Stimulated activated CD4-positive, alpha-beta T cell treated with anti-CD3 and anti-CD28 coated beads, Interleukin-4, amount 100 ng/mL, for 48 hours (primary cell): ENCODE data around the gene SCUBE3.

Source experiments
- DNase-seq, 2 donors: peaks; one replicate each; pipeline ENCODE4 v3.0.0-alpha.2; 2020; ENCODE audit warnings: low read depth in 2 of 2

Gene SCUBE3

DNA sequence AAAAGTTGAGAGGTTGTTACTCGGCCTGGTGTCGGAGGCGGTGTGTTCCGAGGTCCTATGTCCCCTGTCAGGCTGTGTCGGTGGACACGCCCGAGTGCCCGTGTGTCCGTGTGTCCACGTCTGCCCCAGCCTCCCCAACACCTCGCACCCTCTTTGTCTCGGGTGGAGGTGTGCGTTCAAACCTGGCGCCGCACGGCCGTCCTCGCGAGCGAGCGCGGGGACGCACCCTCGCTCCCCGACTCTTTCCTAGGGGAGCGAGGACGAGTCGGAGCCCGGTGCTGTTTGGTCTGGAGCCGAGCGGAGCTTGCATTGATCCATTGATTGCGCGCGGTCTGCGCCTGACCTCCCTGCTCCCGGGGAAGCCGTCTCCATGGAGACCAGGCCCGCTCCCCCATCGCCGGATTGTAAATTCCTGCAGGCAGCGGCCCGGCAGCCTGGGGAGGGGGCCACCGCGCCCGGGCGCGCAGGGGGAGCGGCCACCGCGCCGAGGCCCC, 411 bp upstream of the SCUBE3 start:
- no peak for DNase-seq

DNA sequence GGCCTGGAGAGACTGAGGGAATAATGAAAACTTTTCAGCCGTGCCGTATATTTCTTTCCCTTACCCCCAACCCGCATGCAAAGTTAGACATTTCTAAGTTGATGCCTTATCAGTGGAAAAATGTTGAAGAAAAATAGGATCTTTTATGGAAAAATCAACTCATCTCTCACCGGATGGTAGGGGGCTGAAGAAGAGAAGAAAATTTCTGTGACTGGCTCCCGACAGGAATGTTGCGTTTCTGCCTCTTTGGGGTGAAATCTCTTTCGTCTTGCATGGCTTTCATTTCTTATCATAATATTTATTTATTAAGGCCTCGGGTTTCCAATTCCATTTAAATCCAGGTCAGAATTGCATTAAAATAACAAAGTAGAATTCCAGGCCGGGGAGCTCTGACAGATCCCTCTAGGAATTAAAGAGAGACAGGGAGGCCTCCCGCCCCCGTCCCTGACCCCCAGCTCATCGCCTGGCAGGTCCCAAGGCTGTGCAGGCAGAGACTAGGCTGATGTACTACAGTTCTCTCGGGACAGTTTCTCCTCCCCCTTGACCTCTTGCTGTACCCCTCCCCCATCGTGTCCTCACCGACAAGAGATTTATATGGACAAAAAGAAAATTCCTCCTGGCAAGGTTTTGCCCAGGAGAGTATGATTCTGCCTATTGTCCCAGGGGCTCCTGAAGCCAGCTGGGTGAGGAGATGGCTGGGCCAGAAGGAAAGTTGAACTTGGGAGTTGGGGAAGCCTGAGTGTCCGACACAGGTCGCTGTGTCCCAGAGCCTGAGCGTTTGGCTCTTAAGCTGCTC, 1.3 kb downstream of the SCUBE3 start:
- DNase-seq: no peak

DNA sequence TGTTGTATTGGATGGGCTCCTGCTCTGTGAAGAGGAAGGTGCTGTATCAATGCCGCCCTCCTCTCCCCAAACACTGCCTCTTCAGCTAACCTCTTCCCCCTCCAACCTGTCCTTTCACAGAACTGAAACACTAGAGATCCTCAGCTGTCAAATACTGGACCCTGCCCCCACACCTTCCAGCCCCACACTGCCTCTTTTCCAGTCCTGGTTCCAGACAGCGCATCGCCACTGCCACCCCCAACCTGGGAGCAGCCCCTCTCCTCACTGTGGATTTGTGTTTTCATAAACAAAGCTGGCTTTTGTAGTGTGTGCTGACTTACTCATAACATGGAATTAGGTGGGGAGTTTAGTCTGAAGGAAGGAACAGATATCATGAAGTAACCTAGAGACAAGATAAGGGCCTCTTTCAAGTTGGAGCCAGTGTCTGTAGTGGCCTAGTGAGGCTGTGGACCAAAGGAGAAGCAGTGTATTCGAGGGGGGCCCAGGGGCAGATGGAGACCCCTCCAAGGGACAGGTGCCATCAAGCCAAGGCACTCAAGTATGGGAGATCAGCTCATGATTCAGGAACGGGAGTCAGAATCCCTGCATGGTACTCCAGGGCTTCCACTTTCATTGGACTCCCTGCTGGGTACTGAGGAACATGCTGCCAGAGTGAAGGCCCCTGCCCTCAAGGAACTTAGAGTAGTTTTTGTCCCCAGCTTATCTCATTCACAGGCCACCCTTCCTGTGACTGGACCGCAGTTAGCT, 2.1 kb downstream of the SCUBE3 start:
- DNase-seq: no peak

DNA sequence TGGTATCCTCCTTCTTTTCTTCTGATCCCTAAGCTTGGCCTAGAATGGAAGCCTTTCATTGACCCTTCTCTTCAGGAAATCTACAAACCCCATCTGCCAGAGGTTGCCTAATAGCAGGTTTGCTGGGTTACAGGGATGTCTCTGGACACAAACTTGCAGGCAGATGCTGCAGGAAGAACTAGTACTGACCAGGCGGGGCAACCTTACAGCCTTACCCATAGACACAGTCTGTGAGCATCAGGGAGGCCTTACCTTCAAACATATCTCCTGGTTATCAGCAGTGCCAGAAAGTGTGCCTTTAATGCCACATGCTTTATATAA, 2.6 kb downstream of the SCUBE3 start:
- DNase-seq: no peak

DNA sequence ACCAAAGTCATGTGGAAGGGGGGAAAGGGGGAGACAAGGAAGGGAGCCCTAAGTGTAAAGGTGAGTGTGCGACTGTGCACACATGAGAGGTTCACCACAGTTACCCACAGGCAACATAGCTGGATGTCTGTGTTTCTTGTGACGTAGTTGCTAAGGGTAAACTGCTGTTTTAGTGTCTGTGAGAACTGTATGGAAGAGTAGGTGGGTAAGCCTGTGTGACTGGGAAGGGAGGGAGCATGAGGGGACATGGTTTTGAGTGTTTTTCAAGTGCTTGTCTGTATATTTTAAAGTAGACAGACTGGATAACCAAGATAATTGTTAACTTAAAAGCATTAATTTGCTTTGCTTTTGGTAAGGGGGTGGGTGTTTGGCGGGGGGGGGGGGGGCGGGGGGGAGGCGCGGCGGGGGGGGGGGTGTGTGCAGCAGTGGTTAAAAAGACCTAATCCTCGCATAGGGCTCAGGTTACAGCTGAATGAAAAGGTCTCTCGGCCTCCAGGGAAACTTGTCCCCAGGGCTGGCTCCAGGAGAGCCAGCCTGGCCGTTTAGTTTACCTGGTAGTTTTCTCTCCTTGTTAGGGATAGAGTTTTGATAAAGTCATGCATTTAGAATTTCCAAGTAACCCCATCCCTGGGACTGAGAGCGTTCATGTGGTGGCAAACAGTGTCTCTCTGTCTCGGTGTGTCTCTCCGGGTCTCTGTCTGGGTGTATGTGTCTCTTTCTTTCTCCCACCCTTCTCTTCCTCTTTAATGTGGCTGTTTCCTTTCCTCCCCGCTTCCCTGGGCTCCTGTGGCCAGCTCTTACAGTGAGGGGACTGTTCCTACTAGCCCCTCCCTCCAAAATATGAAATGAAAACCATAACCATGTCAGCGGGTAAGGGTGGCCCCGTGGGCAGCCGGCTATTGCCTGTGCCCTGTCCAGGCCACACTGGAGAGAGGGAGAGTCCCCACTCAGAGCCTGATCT, 3.4 kb downstream of the SCUBE3 start:
- no peak for DNase-seq

DNA sequence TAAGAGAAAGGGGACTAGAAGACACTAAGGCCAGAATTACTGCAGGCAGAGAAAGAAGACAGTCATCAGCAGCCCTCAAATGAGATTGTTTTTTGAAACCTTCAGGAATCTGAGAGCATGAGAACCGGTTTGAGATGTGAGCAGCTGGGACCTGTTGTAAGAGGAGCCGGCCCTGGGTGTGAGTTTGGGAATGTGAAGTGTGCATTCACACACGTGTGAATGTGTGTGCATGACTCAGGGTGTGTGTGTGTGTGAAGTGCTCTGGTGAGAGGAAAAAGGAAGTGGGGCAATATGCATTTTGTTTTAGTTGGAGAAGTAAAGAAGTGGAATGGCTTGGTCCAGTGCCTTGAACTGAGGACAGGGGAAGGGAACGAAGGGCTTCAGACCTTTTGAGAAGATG, 4.3 kb downstream of the SCUBE3 start:
- DNase-seq: no peak

DNA sequence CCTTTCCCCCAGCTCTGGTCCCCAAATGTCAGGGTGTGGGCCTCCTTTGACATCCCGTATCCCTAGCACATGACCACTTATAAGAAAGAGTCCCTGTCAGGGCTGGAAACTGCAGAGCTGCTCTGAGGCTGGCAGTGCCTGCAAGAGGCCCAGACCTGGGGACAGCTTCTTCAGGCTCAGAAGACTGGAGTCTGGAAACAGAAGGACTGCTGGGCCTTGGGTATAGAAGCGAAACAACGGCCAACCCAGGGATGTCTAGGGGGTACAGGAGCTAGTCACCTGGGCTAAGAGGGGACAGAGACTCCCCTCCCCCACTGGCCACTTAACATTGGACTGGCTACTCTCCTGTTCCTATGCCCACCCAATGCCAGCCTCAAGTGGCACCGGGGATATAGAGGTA, 4.7 kb downstream of the SCUBE3 start:
- DNase-seq: no peak

DNA sequence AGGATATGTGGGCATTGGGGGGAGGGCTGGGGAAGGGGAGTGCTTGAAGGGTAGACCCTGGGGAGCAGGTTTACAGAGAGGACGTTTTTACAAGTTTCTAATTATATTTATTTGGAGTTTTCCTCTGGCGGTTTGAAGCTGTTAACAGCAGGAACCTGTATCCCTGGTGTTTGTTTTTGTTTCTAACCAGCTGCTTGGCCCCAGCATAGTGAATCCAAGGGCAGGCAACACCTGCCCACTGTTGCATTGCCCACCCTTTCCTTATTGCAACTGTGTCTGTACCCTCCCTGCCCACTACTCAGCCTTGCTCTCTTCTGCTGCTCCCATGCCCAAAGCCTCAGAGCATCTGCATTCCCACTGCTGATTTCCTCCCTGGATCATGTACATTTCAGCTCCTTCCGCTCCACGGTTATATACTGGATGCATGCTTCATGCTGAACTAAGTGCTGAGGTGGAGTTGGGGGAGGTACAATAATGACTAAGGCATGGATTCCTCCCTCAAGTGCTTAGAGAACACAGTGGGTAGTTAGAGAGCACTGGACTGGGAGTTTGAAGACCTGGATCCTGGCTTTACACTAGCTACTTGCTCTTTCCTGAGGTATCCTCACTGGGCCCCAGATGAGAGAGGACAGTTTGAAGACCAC, 6.0 kb downstream of the SCUBE3 start:
- DNase-seq: no peak

DNA sequence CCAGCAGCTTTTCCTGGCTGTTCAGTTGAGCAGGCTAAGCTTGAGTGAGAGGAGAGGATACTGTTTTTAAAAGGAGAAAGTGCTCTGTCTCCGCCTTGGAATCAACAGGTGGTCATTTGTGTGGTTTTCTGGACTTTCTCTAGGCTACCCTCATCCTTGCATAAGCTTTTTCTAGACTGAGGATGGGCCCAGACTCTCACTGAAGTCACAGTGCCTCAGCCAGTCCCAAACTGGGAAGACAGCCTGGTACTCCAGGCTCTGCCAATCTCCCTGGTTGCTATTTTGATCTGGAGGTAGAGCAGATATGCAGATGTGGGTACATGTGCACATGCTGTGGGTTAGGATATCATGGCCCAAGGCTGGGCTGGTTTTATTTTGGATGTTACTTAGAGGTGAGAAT, 7.0 kb downstream of the SCUBE3 start:
- no peak for DNase-seq

DNA sequence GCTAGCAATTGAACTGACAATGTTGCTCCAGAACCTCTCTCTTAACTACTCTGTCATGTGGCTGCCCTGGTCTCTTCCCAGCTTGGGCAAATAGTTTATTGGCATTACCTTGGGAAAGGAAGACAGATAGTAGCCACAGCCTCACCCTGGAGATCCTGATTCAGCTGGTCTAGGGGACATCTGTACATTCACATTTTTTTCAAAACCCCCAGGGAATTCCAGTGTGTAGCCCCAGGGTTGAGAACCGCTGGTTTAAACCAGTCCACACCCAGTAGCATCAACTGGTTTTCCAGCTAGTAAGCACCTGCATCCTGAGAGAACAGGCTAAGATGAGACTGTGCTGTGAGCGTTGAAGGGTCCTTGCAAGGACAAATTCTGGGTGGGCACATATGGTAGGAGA, 9.6 kb downstream of the SCUBE3 start:
- no peak for DNase-seq

DNA sequence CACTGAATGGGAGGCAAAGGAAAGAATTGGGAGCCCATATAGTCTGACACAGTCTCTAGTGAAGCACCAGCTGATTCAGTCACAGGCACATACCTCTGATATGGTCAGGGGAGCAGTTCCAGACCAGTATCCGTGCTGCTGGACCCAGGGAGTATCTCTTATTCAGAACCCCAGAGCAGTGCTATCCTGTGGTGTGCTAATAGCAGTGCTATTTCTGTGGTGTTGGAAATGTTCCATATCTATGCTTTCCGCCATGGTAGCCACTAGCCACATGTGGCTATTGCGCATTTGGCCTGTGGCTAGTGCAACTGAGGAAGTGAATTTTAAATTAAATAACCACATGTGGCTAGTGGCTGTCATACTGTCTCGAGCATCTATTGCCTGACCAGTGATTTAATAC, 11.0 kb downstream of the SCUBE3 start:
- DNase-seq: no peak

DNA sequence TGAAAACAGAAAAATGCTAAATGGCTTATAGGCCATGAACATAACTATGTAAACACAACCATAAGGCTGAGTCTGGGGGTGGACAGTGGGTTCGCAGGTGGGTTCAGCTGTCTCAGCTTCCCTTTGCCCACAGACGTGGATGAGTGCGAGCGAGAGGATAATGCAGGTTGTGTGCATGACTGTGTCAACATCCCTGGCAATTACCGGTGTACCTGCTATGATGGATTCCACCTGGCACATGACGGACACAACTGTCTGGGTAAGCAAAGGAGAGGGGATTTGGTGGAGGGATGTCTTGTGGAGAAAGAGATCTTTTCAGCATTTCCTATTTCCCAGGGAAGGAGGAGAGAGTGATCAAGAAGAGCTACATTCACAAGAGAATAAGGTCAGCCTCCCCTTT, 14.7 kb downstream of the SCUBE3 start:
- DNase-seq: no peak

DNA sequence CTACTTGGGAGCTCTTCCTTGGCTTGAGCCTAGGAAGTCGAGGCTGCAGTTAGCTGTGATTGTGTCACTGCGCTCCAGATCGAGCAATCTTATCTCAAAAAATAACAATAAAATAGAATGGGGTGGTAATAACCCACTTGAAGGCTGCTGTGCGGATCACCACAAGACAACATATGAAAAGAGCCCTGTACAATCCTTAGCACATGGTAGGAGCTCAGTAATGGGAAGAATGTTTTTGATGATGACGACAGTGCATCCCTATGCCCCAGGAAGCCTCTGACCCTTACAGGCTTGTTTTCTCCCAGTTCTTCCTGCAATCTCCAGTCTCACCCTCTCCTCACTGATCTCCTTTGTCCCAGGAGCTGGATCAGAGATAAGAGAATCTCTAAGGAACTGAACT, 15.5 kb downstream of the SCUBE3 start:
- DNase-seq: no peak

DNA sequence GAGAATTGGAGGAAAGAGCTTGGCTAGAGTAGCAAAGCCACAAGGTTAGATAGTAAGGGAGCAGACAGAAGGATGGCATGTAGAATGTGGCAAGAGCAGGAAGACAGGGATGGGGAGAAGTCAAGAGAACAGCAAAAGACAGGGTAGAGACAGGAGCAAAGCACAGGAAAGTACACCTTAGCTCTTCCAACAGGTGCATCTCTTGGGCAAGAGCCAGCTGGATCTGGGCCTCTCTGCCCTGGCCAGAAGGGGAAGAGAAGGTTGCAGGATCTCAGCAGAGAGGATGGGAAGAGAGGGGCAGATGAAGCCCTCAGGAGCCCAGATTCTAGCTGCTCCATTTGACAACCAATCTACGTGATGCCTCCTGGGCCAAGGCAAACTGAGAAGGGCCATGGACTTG, 16.7 kb downstream of the SCUBE3 start:
- DNase-seq: no peak

DNA sequence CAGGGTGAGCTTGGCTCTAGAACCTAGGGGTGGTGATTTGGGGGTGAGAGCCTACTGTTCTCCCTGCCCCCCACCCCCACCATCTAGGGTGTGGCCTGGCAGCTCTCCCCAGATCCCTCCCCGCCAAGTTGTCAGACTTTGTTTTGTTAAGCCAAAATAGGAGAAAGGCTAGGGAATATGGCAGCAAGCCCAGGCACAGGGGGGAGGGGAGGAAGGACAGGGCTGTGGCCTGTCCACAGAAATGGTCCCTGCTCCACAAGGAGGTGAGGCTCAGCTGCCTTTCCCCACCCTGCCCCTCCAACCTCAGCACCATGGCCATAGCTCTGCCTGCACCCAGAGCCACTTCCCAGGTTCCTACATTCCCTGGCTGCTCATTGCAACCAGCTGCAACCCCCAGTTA, 17.2 kb downstream of the SCUBE3 start:
- DNase-seq: no peak

DNA sequence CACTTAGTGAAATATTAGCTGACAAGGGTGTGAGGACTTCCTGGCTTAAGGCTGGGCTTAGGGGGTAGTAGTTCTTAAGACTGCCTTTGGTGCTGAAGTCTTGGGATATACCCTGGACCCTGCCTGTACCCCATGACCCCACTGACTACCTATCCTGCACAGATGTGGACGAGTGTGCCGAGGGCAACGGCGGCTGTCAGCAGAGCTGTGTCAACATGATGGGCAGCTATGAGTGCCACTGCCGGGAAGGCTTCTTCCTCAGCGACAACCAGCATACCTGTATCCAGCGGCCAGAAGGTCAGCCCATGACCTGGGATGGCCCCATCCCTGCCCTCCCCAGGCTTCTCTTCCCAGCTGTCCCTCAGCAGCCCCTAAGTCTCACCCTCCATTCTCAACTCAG, 17.8 kb downstream of the SCUBE3 start:
- no peak for DNase-seq

DNA sequence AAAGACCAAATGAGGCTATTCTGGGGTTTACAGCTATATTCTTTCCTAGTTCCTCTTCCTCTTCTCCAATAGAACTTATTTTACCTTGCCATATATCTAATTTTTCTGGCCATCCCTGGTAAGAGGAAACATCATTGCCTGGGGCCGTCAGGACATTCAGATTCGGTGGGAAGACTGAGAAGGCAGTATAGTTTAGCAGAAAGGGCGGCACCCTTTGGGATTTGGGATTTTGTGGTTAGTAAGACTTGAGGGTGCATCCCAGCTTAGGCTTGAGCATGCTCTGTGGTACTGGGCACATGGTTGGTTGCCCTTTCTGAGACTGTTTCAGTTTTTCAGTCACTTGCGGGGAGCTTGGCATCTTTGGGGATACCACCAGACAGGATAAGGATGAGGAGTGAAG, 21.1 kb downstream of the SCUBE3 start:
- no peak for DNase-seq

DNA sequence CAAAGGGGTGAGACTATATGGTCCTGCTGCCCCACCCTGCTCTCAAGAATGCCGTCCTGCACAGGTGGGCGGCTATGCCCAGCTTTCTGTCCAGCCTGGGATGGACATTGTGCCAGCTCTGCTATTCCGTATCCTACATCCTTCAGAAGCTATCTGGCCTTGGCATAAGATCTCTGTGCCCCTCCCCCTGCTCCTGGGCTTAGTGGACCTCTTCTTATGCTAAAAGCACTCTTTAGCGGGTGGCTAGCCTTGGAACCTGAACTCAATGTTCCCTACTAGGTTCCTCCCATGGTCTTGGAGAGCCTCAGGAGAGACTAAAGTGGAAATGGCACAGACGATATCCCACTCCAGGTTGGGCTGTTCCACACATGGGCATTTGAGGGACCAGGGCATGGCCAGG, 22.5 kb downstream of the SCUBE3 start:
- DNase-seq: no peak

DNA sequence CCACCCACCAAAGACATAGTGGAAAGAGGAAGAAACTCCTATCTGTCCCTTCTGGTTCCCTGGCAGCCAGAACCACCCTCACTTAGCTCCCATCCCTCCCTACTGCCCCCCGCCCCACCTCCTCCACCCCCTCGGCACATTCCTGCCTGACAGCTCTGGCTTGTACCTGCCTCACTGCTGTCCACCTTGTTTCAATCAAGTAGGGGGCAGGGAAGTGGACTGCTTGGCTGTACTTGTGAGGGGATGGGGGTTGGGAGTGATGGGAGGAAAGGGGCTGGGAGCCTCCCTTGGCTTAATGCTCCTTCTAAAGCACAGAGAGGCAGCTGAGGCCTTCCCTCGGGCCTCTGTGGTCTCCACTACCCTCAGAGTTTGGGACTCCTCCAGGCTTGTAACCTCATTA, 23.7 kb downstream of the SCUBE3 start:
- DNase-seq: no peak

DNA sequence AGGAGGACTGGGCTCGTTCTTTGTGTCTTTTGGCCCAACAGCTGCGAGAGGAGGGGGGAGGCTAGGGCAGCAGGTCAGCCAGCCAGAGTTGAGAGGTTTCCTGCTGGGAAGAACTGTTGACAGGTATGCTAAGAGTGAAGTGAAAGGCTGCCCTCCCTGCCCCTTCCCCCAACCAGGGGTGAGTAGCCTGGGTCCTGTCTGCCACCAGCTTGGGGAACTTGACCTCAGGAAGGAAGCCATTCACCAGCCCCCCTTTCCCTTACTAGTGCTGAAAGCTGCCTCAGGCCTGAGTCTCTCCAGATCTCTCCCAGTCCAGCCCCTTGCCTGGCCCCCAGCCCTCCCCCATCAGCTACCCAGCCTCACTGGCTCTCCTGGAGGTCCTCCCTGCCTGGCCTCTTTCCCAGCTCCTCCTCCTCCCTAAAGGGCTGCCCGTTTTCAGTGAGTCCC, 25.1 kb downstream of the SCUBE3 start:
- DNase-seq: no peak

DNA sequence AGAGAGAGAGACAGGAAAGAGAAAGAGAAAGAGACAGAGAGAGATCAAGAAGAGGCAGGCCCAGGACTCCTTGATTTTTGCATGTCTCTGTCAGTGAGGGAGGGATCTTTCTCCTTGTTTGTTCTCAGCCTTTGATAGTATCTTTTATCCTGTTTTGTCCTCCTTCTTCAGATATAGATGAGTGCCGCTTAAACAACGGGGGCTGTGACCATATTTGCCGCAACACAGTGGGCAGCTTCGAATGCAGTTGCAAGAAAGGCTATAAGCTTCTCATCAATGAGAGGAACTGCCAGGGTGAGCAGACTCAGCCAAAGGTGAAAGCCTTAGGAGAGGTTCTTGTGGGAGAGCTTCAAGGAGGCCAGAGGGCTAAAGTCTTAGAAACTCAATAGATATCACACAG, 25.8 kb downstream of the SCUBE3 start:
- DNase-seq: no peak
